Neural crest cell (in vitro differentiated cells): ENCODE data around the gene EXOSC2. TPM values are rescaled to one million over a fixed set of nuclear protein-coding genes. Genes with fewer than 3 reads are reported as not detected.
A peak's percentile ranks its signal among the peaks of the same experiment; 100 is the strongest.
"Not testable (repeated sequence)": the region's sequence is repeated elsewhere in the genome, so short reads cannot be mapped to it uniquely, and the experiment has no call there.

Source experiments
- DNase-seq: peaks from one replicate; pipeline ENCODE4 v3.0.0; 2021; ENCODE audit warnings: low read depth, mixed read lengths, low spot score
- H3K27ac Mint-ChIP-seq: one replicate; pipeline ENCODE4 v1.8.0; 2021; ENCODE audit warnings: mild to moderate bottlenecking, mixed read lengths; ENCODE audit not compliant: unreplicated experiment
- H3K27me3 Mint-ChIP-seq: 2 replicates; pipeline ENCODE4 v1.8.0; 2021; ENCODE audit warnings: low read depth, mild to moderate bottlenecking, mixed read lengths
- H3K36me3 Mint-ChIP-seq: 2 replicates; pipeline ENCODE4 v1.8.0; 2021; ENCODE audit warnings: low read depth, mild to moderate bottlenecking, mixed read lengths
- H3K4me1 Mint-ChIP-seq: 2 replicates; pipeline ENCODE4 v1.8.0; 2021; ENCODE audit warnings: mixed read lengths
- H3K4me3 Mint-ChIP-seq: one replicate; pipeline ENCODE4 v1.8.0; 2021; ENCODE audit warnings: mild to moderate bottlenecking, mixed read lengths
- H3K9me3 Mint-ChIP-seq: 2 replicates; pipeline ENCODE4 v1.8.0; 2021; ENCODE audit warnings: mixed read lengths
- CTCF ChIP-seq: fragments of 200-600 bp; sonication (generic); conservative IDR thresholded peaks from 2 replicates; pipeline ENCODE4 v1.5.0; 2021; ENCODE audit warnings: antibody characterized with exemption, mild to moderate bottlenecking
- total RNA-seq: library from RNA; stranded (reverse); gene quantifications from 2 replicates; pipeline ENCODE4 v1.2.1, GENCODE V29; 2021

The EXOSC2 gene
- total RNA-seq, 1 donor from 2014 or later: 103 TPM

- no peaks in the 10 kb centered on the region for H3K36me3 Mint-ChIP-seq
- no peak for TF ChIP-seq CTCF
- H3K27ac Mint-ChIP-seq: peak overlapping the region; percentile 50
- H3K27me3 Mint-ChIP-seq: peaks cover 61% of the 10 kb centered on the region
- DNase-seq: no peak
- H3K4me3 Mint-ChIP-seq: no peak overlapping the region
- H3K9me3 Mint-ChIP-seq: no peaks in the 10 kb centered on the region
- peaks cover 9% of the 10 kb centered on the region for H3K4me1 Mint-ChIP-seq
Observed at GRCh38 chr9:130677252-130677651, 16.3 kb upstream of the EXOSC2 start.

DNA sequence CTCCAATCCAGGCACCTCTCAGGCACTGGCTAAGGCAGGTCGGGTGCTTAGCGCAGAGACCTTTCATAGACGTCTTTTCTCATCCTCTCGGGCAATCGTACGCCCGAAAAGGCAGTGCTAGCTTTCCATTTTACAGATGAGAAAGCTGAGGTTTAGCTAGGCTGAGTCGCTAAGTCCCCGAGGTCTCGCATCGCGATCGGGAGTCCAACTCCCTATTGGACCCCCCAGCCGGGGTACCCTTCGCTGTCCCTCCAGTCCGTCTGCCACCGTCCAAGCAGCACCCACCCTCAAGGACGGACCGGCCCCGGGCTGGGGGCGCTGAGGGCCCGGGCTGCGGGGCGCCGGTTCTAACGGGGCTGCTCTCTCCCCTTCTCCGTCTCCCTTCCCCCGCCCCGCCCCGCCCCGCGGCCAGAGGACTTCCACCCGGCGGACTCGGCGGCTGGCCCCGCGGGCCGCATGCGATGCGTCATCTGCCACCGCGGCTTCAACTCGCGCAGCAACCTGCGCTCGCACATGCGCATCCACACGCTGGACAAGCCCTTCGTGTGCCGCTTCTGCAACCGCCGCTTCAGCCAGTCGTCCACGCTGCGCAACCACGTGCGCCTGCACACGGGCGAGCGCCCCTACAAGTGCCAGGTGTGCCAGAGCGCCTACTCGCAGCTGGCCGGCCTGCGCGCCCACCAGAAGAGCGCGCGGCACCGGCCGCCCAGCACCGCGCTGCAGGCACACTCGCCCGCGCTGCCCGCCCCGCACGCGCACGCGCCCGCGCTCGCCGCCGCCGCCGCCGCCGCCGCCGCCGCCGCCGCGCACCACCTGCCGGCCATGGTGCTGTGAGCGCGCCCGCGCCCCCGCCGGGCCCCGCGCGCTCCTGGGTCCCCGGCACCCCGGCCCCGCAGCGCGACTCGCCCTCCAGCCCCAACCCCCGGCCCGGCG lies 12.5 kb upstream of the EXOSC2 start:
- no peak for TF ChIP-seq CTCF
- H3K36me3 Mint-ChIP-seq: no peaks in the 10 kb centered on the region
- peaks cover 9% of the 10 kb centered on the region for H3K4me1 Mint-ChIP-seq
- peak overlapping the region; percentile 64 for H3K4me3 Mint-ChIP-seq
- H3K9me3 Mint-ChIP-seq: no peaks in the 10 kb centered on the region
- H3K27ac Mint-ChIP-seq: no peak overlapping the region
- peak; percentile 73 for DNase-seq
- peaks cover 52% of the 10 kb centered on the region for H3K27me3 Mint-ChIP-seq

- TF ChIP-seq CTCF: no peak
- Mint-ChIP-seq H3K9me3 (no peaks in the 10 kb centered on the region), H3K36me3 (no peaks in the 10 kb centered on the region), H3K4me1 (peaks cover 5% of the 10 kb centered on the region), H3K27ac (no peak overlapping the region), H3K27me3 (peaks cover 48% of the 10 kb centered on the region), H3K4me3 (peak overlapping the region; percentile 89)
- DNase-seq: no peak
Observed at GRCh38 chr9:130681769-130682420, 11.7 kb upstream of the EXOSC2 start.

GRCh38 chr9:130682421-130683121 lies 11.0 kb upstream of the EXOSC2 start:
- H3K36me3 Mint-ChIP-seq: no peaks in the 10 kb centered on the region
- no peaks in the 10 kb centered on the region for H3K9me3 Mint-ChIP-seq
- peak; percentile 72 for DNase-seq
- H3K27ac Mint-ChIP-seq: no peak overlapping the region
- H3K27me3 Mint-ChIP-seq: peaks cover 43% of the 10 kb centered on the region
- peak overlapping the region; percentile 89 for H3K4me3 Mint-ChIP-seq
- peaks cover 5% of the 10 kb centered on the region for H3K4me1 Mint-ChIP-seq
- peak; percentile 94 for TF ChIP-seq CTCF

DNA sequence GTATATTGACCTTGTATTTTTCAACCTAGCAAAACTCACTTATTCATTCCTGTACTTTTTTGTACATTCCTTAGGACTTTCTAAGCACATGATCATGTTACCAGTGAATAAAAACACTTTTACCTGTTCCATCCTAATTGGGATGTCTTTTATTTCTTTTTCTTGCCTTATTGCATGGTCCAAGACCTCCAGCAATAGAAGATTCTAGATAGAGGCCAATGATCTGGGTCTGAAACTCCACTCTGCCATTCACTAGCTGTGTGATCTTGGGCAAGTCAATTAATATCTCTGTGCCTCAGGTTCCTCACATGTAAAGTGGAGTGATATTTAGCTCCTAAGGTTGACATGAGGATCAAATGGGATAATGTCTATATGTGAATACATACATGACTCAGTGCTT lies 8.5 kb upstream of the EXOSC2 start:
- Mint-ChIP-seq H3K27ac (no peak overlapping the region), H3K4me1 (peaks cover 13% of the 10 kb centered on the region), H3K36me3 (no peaks in the 10 kb centered on the region), H3K9me3 (no peaks in the 10 kb centered on the region), H3K4me3 (no peak overlapping the region), H3K27me3 (peaks cover 20% of the 10 kb centered on the region)
- no peak for TF ChIP-seq CTCF
- DNase-seq: no peak

GRCh38 chr9:130685945-130686344 lies 7.6 kb upstream of the EXOSC2 start:
- DNase-seq, H3K36me3 Mint-ChIP-seq, H3K27ac Mint-ChIP-seq, H3K4me3 Mint-ChIP-seq, H3K9me3 Mint-ChIP-seq: not testable (repeated sequence)
- Mint-ChIP-seq H3K4me1 (peaks cover 18% of the 10 kb centered on the region), H3K27me3 (peaks cover 14% of the 10 kb centered on the region)
